ENCODE measurements around the gene TMCC1. TPM values are rescaled to one million over a fixed set of nuclear protein-coding genes. Genes with fewer than 3 reads are reported as not detected.

TMCC1 gene
- total RNA-seq (2022; extraction: Qiagen RNA extraction) = 12.2 to 15.2 TPM (median 13.5 TPM) in 5 replicates

GRCh38 chr3:129893581-129894070, at the start of gene TMCC1:
Gene TMCC1, minus strand, starts transcription at chr3:129893711.

GRCh38 chr3:129606636-129607390, 286.7 kb downstream of the TMCC1 start, which contains the start of gene PLXND1:
Gene PLXND1, minus strand, starts transcription at chr3:129606676. Its CDS starts 37 bp downstream, at chr3:129606639.

Other genes with a start within 250 kb of the TMCC1 start
- not detected in 5 replicates for gene TRH, start 81.0 kb upstream of the TMCC1 start, total RNA-seq (2022; extraction: Qiagen RNA extraction)
- gene ALG1L2, start 188.1 kb upstream of the TMCC1 start, total RNA-seq (2022; extraction: Qiagen RNA extraction) = not detected in 5 replicates

Data from A549 treated with dexamethasone at 1 μM for 4 hours (cell line).